ENCODE data around the gene BEND4. TPM values are rescaled to one million over a fixed set of nuclear protein-coding genes. Genes with fewer than 3 reads are reported as not detected.
"Not testable (repeated sequence)": the region's sequence is repeated elsewhere in the genome, so short reads cannot be mapped to it uniquely, and the experiment has no call there.

BEND4 gene
- total and polyA plus RNA-seq, 2 donors from 2014 or later: 0.22 TPM; not detected in 1

DNA sequence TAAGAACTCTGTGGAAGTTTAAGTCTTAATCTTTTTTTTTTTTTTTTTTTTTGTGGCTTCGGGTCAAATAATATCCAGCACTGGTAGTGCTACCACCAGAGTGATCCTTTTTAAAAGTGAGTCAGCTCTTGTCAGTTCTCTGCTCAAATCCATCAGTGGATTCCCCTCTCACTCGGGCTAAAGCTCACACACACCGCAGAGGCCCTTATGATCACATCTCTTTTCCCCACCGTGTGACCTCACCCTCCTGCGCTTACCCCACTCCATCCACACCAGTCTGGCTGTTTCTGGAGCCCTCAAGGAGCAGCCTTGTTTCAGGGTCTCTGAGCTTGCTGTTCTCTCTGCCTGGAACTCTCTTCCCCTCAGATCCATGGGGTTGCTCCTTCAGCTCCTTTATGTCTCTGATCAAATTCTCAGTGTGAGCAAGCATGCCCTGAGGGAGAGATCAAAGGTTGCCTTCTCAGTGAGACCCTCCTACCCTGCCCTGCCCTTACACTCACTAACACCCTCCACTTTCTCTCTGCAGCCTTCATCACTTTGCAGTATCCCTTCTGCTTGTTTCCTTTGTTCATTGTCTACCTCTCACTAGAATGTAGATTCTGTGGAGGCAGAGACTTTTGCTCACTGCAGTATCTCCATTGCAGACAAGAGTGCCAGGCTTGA lies 19.8 kb upstream of the BEND4 start:
- no peaks in the 10 kb centered on the region for H3K27me3 ChIP-seq (ENCODE audit: control insufficient read depth, insufficient read depth, low read length)
- no peak for DNase-seq
- H3K9ac ChIP-seq (ENCODE audit: low read length in 3 of 3): no peak overlapping the region
- no peak overlapping the region for H3K4me3 ChIP-seq (ENCODE audit: low read length in 3 of 3)
- intact Hi-C loops (cut with DNase I): no loop called here
- H3K27ac ChIP-seq (ENCODE audit: low read depth in 2 of 2, low read length in 2 of 2): no peak overlapping the region
- no peaks in the 10 kb centered on the region for H3K4me1 ChIP-seq (ENCODE audit: control insufficient read depth in 2 of 3, insufficient read depth in 2 of 3, low read depth in 1 of 3, low read length in 3 of 3)
- TF ChIP-seq, protein P1, sequence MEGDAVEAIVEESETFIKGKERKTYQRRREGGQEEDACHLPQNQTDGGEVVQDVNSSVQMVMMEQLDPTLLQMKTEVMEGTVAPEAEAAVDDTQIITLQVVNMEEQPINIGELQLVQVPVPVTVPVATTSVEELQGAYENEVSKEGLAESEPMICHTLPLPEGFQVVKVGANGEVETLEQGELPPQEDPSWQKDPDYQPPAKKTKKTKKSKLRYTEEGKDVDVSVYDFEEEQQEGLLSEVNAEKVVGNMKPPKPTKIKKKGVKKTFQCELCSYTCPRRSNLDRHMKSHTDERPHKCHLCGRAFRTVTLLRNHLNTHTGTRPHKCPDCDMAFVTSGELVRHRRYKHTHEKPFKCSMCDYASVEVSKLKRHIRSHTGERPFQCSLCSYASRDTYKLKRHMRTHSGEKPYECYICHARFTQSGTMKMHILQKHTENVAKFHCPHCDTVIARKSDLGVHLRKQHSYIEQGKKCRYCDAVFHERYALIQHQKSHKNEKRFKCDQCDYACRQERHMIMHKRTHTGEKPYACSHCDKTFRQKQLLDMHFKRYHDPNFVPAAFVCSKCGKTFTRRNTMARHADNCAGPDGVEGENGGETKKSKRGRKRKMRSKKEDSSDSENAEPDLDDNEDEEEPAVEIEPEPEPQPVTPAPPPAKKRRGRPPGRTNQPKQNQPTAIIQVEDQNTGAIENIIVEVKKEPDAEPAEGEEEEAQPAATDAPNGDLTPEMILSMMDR (IDR thresholded peaks at IDR 0.05; ENCODE audit: borderline replicate concordance, extremely low read depth, insufficient read depth): no peak
- no peaks in the 10 kb centered on the region for H3K36me3 ChIP-seq (ENCODE audit: control insufficient read depth in 2 of 3, insufficient read depth in 3 of 3, low read length in 3 of 3)
- no peak for FAIRE-seq
- no peaks in the 10 kb centered on the region for H3K9me3 ChIP-seq (ENCODE audit: control insufficient read depth in 2 of 3, insufficient read depth in 1 of 3, low read length in 3 of 3)

DNA sequence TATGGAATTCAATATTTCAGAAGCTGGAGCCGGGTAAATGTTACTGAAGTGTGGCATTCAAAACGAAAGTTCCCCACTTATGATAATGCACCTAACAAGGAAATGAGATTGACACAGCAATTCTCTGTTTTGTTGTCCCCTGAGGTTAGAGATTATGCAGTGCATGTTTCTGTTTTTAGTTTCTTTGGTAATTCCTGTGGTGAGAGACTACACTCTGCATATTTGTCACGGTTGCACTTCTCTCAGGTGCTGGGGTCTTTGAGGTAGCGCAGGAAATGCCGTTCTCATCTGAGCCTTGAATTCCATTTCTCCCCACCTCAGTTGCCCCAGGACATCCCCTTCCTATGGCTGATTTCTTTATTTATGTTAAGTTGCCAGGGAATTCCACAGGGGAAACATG lies 15.3 kb upstream of the BEND4 start:
- DNase-seq (peak in 1 of 5 donors; percentile 7), FAIRE-seq (no peak)
- Histone ChIP-seq H3K9me3 (ENCODE audit: control insufficient read depth in 2 of 3, insufficient read depth in 1 of 3, low read length in 3 of 3) (no peaks in the 10 kb centered on the region), H3K27me3 (ENCODE audit: control insufficient read depth, insufficient read depth, low read length) (no peaks in the 10 kb centered on the region), H3K4me1 (ENCODE audit: control insufficient read depth in 2 of 3, insufficient read depth in 2 of 3, low read depth in 1 of 3, low read length in 3 of 3) (no peaks in the 10 kb centered on the region), H3K9ac (ENCODE audit: low read length in 3 of 3) (no peak overlapping the region), H3K27ac (ENCODE audit: low read depth in 2 of 2, low read length in 2 of 2) (no peak overlapping the region), H3K4me3 (ENCODE audit: low read length in 3 of 3) (no peak overlapping the region), H3K36me3 (ENCODE audit: control insufficient read depth in 2 of 3, insufficient read depth in 3 of 3, low read length in 3 of 3) (no peaks in the 10 kb centered on the region)
- TF ChIP-seq, protein P1 (IDR thresholded peaks at IDR 0.05; ENCODE audit: borderline replicate concordance, extremely low read depth, insufficient read depth): no peak
- intact Hi-C loops (cut with DNase I): no loop called here

DNA sequence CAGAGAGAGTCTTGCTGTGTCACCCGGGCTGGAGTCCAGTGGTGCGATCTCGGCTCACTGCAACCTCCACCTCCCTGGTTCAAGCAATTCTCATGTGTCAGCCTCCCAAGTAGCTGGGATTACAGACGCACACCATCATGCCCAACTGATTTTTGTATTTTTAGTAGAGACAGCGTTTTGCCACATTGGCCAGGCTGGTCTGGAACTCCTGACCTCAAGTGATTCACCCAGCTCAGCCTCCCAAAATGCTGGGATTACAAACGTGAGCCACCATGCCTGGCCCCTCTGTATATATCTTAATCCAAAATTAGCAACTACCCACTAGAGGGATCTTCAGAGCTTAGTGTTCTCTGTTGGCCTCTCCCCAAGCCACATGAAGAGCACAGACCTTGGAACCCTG lies 13.7 kb upstream of the BEND4 start:
- H3K27ac ChIP-seq (ENCODE audit: low read depth in 2 of 2, low read length in 2 of 2); H3K27me3 ChIP-seq (ENCODE audit: control insufficient read depth, insufficient read depth, low read length); DNase-seq; H3K4me1 ChIP-seq (ENCODE audit: control insufficient read depth in 2 of 3, insufficient read depth in 2 of 3, low read depth in 1 of 3, low read length in 3 of 3); H3K4me3 ChIP-seq (ENCODE audit: low read length in 3 of 3); H3K9me3 ChIP-seq (ENCODE audit: control insufficient read depth in 2 of 3, insufficient read depth in 1 of 3, low read length in 3 of 3); FAIRE-seq; H3K36me3 ChIP-seq (ENCODE audit: control insufficient read depth in 2 of 3, insufficient read depth in 3 of 3, low read length in 3 of 3); H3K9ac ChIP-seq (ENCODE audit: low read length in 3 of 3); intact Hi-C loops (cut with DNase I): not testable (repeated sequence)

DNA sequence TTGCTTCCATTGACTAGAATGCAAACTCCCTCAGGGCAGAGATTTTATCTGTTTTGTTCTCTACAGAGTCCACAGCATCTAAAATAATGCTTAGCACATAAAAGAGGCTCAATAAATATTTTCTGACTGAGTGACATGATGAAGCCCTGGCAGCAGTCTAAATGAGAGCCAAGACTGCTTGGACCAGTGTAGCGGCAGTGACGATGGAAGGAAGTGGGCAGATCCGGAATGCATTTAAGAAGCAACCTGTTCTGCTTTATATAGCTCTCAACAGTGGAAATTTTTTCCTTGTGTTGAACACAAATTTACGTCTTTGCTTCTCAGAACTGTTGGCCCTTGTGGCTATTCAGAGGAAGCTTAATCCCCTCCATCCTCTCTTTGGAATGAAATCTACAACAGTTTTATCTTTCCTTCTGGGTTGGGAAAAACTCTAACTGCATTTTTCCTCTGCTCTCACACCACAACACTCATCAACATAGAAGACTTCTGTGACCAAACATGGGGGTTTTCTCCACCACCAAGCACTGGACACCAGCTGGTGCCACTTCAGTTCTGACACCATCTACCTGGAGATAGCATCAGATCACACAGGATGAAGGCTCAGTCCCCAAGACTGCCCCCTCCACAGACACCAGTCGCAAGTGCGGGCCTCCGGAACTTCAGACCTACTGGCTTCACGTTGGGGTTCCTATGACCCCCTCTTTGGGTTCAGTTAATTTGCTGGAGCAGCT lies 7.0 kb upstream of the BEND4 start:
- H3K27me3 ChIP-seq (ENCODE audit: control insufficient read depth, insufficient read depth, low read length): no peaks in the 10 kb centered on the region
- H3K4me3 ChIP-seq (ENCODE audit: low read length in 3 of 3): no peak overlapping the region
- H3K27ac ChIP-seq (ENCODE audit: low read depth in 2 of 2, low read length in 2 of 2): no peak overlapping the region
- no peaks in the 10 kb centered on the region for H3K4me1 ChIP-seq (ENCODE audit: control insufficient read depth in 2 of 3, insufficient read depth in 2 of 3, low read depth in 1 of 3, low read length in 3 of 3)
- H3K36me3 ChIP-seq (ENCODE audit: control insufficient read depth in 2 of 3, insufficient read depth in 3 of 3, low read length in 3 of 3): no peaks in the 10 kb centered on the region
- intact Hi-C loops (cut with DNase I): no loop called here
- no peaks in the 10 kb centered on the region for H3K9me3 ChIP-seq (ENCODE audit: control insufficient read depth in 2 of 3, insufficient read depth in 1 of 3, low read length in 3 of 3)
- TF ChIP-seq, protein P1 (IDR thresholded peaks at IDR 0.05; ENCODE audit: borderline replicate concordance, extremely low read depth, insufficient read depth): no peak
- FAIRE-seq (no peak), DNase-seq (no peak)
- no peak overlapping the region for H3K9ac ChIP-seq (ENCODE audit: low read length in 3 of 3)

Measured in kidney (tissue), 14 donors.